Endothelial cell of umbilical vein (primary cell): ENCODE measurements around the gene CCDC9. TPM values are rescaled to one million over a fixed set of nuclear protein-coding genes. Genes with fewer than 3 reads are reported as not detected.

Experiments
- BruUV-seq: library from RNA; stranded (reverse); fragments of 400-500 nt; replicated peaks from 2 replicates; lab custom pipeline; 2021; lab: Mats Ljungman, UMichigan
- CTCF ChIA-PET: fragments of 300-600, 350-600 bp; sonication (Branson Sonifier 250); formaldehyde crosslinking; loops from one replicate; lab custom pipeline; 2021; ENCODE audit warnings: antibody characterized with exemption, inconsistent platforms; lab: Charles Lee
- POLR2A ChIA-PET: fragments of 300-600, 350-600 bp; sonication (Branson Sonifier 250); formaldehyde crosslinking; loops from one replicate; lab custom pipeline; 2021; ENCODE audit warnings: antibody characterized with exemption, inconsistent platforms; lab: Charles Lee
- DNase-seq: peaks from one replicate; pipeline ENCODE4 v3.0.0-alpha.2; 2011; ENCODE audit warnings: low read depth, low spot score
- FAIRE-seq: peaks from 2 replicates; lab custom pipeline; 2011; peaks lifted over from hg19 to GRCh38; lab: Jason Lieb, UNC
- H2AFZ ChIP-seq: 2 replicates; pipeline ENCODE4 v1.6.0; 2012; ENCODE audit warnings: low read depth, low read length, control low read depth, inconsistent platforms
- H3K27ac ChIP-seq: 2 replicates; pipeline ENCODE4 v1.5.1; 2011; ENCODE audit warnings: low read depth, mild to moderate bottlenecking, control low read depth, low read length, moderate library complexity; ENCODE audit not compliant: insufficient read depth
- H3K27me3 ChIP-seq, 2 experiments: 2 replicates each; pipeline versions ENCODE4 v1.6.0 to v1.6.1; 2011; ENCODE audit warnings: low read length in 2 of 2, mixed read lengths in 1 of 2; ENCODE audit not compliant: control insufficient read depth in 2 of 2, insufficient read depth in 2 of 2
- H3K36me3 ChIP-seq, 2 experiments: 2 replicates in 1 of 2; 3 replicates in 1 of 2; pipeline ENCODE4 v1.5.1; 2011; ENCODE audit warnings: low read length in 2 of 2, mild to moderate bottlenecking in 1 of 2, moderate library complexity in 1 of 2; ENCODE audit not compliant: control insufficient read depth in 2 of 2, insufficient read depth in 2 of 2; ENCODE audit errors: extremely low read depth in 1 of 2
- H3K4me1 ChIP-seq: 3 replicates; pipeline ENCODE4 v1.5.1; 2011; ENCODE audit warnings: mild to moderate bottlenecking, low read length; ENCODE audit not compliant: control insufficient read depth, insufficient read depth; ENCODE audit errors: extremely low read depth
- H3K4me2 ChIP-seq: 2 replicates; pipeline ENCODE4 v1.6.1; 2011; ENCODE audit warnings: low read length, control low read depth, mixed read lengths; ENCODE audit not compliant: insufficient read depth
- H3K4me3 ChIP-seq, 3 experiments: fragments of 200-600 bp in 1 of 3; sonication (generic), shearing (Covaris generic) in 1 of 3; replicated peaks in 1 of 3; 2 replicates each; pipeline ENCODE4 v1.5.1; 2011 to 2016; ENCODE audit warnings: control low read depth in 3 of 3, low read length in 3 of 3, mild to moderate bottlenecking in 2 of 3, inconsistent platforms in 1 of 3, low read depth in 1 of 3, moderate library complexity in 1 of 3; ENCODE audit not compliant: insufficient read depth in 1 of 3
- H3K79me2 ChIP-seq: 2 replicates; pipeline ENCODE4 v1.6.0; 2012; ENCODE audit warnings: low read length, inconsistent platforms; ENCODE audit not compliant: control insufficient read depth, insufficient read depth
- H3K9ac ChIP-seq: replicated peaks from 2 replicates; pipeline ENCODE3; 2011; ENCODE audit warnings: low read length, control low read depth; ENCODE audit not compliant: insufficient read depth; ENCODE audit errors: extremely low read depth
- H3K9me1 ChIP-seq: replicated peaks from 3 replicates; pipeline ENCODE4 v1.6.0; 2011; ENCODE audit warnings: mild to moderate bottlenecking, low read length; ENCODE audit not compliant: control insufficient read depth, insufficient read depth; ENCODE audit errors: extremely low read depth
- H3K9me3 ChIP-seq: replicated peaks from 2 replicates; pipeline ENCODE4 v1.5.1; 2012; ENCODE audit warnings: low read length, inconsistent platforms; ENCODE audit not compliant: control insufficient read depth, insufficient read depth
- H4K20me1 ChIP-seq: replicated peaks from 2 replicates; pipeline ENCODE3; 2011; ENCODE audit warnings: mild to moderate bottlenecking, low read length; ENCODE audit not compliant: control insufficient read depth, insufficient read depth; ENCODE audit errors: extremely low read depth
- EZH2 ChIP-seq: IDR thresholded peaks from 2 replicates; pipeline ENCODE4 v1.6.1; 2012; ENCODE audit warnings: borderline replicate concordance, low read depth, mild to moderate bottlenecking, moderate library complexity, low read length, inconsistent platforms; ENCODE audit not compliant: severe bottlenecking
- FOS ChIP-seq: IDR thresholded peaks from 2 replicates; pipeline ENCODE4 v1.6.1; 2011; ENCODE audit warnings: mild to moderate bottlenecking, low read length, moderate library complexity, borderline replicate concordance; ENCODE audit not compliant: insufficient read depth
- GATA2 ChIP-seq: IDR thresholded peaks from 2 replicates; pipeline ENCODE4 v1.7.0; 2011; ENCODE audit warnings: low read depth, mild to moderate bottlenecking, moderate library complexity, mixed read lengths, low read length; ENCODE audit not compliant: insufficient read length, insufficient read depth
- JUN ChIP-seq: IDR thresholded peaks from 2 replicates; pipeline ENCODE4 v1.6.1; 2011; ENCODE audit warnings: borderline replicate concordance, low read depth; ENCODE audit not compliant: insufficient read length, insufficient read depth
- MYC ChIP-seq: IDR thresholded peaks from one replicate; pipeline ENCODE4 v1.6.1; 2011; ENCODE audit warnings: mild to moderate bottlenecking, low read depth, low read length
- POLR2A ChIP-seq: IDR thresholded peaks from 2 replicates; pipeline ENCODE4 v1.6.1; 2012; ENCODE audit warnings: low read depth, mild to moderate bottlenecking, control low read depth, low read length
- POLR2AphosphoS5 ChIP-seq: IDR thresholded peaks from 2 replicates; pipeline ENCODE4 v1.6.1; 2012; ENCODE audit warnings: low read depth, mild to moderate bottlenecking, control low read depth, low read length, moderate library complexity; ENCODE audit not compliant: insufficient read depth
- dilution Hi-C: fragments of 300-500 bp; cut with MboI; formaldehyde crosslinking; loops from one replicate; pipeline ENCODE4 v1.15.0; 2019; ENCODE audit warnings: low sequenced_read_pairs; ENCODE audit not compliant: extremely low pct_ligation_motif_present
- intact Hi-C: fragments of 100-400 bp; cut with micrococcal nuclease; formaldehyde crosslinking; loops from one replicate; pipeline ENCODE4 v1.10.0; 2022
- polyA plus RNA-seq, 4 experiments: library from polyadenylated mRNA; depleted of rRNA in 3 of 4; stranded (reverse) in 3 of 4; unstranded in 1 of 4; fragments of >200 nt; gene quantifications; 2 replicates each; pipeline versions ENCODE4 v1.2.1 to v1.2.3, GENCODE V29; 2011 to 2012; ENCODE audit warnings: missing spikeins in 1 of 4
- total RNA-seq: library from RNA; stranded (reverse); gene quantifications from 2 replicates; pipeline ENCODE4 v1.2.3, GENCODE V29; 2021
- TF ChIP-seq, protein P1 (sequence below), 2 donors: IDR thresholded peaks; 1 replicate in 1 of 2; 2 replicates in 1 of 2; pipeline ENCODE4 v1.5.1; 2011; ENCODE audit warnings: low read length in 2 of 2, mild to moderate bottlenecking in 2 of 2, moderate library complexity in 2 of 2, control low read depth in 1 of 2, inconsistent platforms in 1 of 2, low read depth in 1 of 2; ENCODE audit not compliant: insufficient read depth in 1 of 2; ENCODE audit errors: extremely low read depth in 1 of 2
- TF ChIP-seq, protein P2 (sequence below): IDR thresholded peaks from 2 replicates; pipeline ENCODE4 v1.6.1; 2011; ENCODE audit not compliant: insufficient read depth, insufficient read length

The CCDC9 gene
- total and polyA plus RNA-seq, 2 donors (not counting 3 experiments of a cell fraction or from before 2014, with no cell fraction given), result 6.0 to 26.9 TPM

DNA sequence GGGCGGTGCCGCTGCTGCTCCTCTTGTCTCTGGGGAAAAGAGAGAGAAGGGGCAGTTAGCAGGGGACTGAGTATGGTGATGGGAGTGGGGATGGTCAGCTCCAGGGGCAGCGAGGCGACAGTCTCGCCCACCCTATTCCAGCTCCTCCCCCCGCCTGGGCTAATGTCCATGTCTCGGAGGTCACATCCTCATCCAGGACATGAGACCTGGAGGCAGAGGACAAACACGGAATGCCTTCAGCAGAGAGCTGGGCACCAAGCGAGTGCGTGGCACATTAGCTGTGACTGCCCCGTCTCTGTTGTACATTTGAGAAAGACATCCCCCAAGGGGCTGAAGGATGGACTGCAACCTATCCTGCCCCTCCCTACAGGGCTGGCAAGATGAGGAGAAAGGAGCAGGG is 34.4 kb upstream of the CCDC9 start:
- dilution Hi-C loops (no loop called here), intact Hi-C loops (no loop called here)
- no peaks in the 10 kb centered on the region for H3K9me1 ChIP-seq
- H3K27ac ChIP-seq, result no peak overlapping the region
- H3K36me3 ChIP-seq, result peaks cover 0 to 21% of the 10 kb centered on the region in 2 experiments
- H2AFZ ChIP-seq, result no peak overlapping the region
- no peaks in the 10 kb centered on the region for H4K20me1 ChIP-seq
- peaks cover 10% of the 10 kb centered on the region for H3K4me1 ChIP-seq
- H3K27me3 ChIP-seq, result no peaks in the 10 kb centered on the region
- H3K9me3 ChIP-seq, result no peaks in the 10 kb centered on the region
- DNase-seq (no peak), FAIRE-seq (no peak)
- H3K79me2 ChIP-seq, result no peaks in the 10 kb centered on the region
- H3K4me3 ChIP-seq, result no peak overlapping the region
- ChIA-PET CTCF (interaction anchor here (0.8 to 5.3 kb wide), 2 partner anchors 12 to 23 kb away, joined by 3 to 74 read pairs; no protein-coding TSS in a partner anchor), POLR2A (no interaction called here)
- no peak overlapping the region for H3K9ac ChIP-seq
- no TSS peak for BruUV-seq
- no peak overlapping the region for H3K4me2 ChIP-seq
- TF ChIP-seq EZH2 (no peak), POLR2A (no peak), FOS (no peak), POLR2AphosphoS5 (no peak), GATA2 (no peak), MYC (no peak), JUN (no peak)
- TF ChIP-seq, protein P1, sequence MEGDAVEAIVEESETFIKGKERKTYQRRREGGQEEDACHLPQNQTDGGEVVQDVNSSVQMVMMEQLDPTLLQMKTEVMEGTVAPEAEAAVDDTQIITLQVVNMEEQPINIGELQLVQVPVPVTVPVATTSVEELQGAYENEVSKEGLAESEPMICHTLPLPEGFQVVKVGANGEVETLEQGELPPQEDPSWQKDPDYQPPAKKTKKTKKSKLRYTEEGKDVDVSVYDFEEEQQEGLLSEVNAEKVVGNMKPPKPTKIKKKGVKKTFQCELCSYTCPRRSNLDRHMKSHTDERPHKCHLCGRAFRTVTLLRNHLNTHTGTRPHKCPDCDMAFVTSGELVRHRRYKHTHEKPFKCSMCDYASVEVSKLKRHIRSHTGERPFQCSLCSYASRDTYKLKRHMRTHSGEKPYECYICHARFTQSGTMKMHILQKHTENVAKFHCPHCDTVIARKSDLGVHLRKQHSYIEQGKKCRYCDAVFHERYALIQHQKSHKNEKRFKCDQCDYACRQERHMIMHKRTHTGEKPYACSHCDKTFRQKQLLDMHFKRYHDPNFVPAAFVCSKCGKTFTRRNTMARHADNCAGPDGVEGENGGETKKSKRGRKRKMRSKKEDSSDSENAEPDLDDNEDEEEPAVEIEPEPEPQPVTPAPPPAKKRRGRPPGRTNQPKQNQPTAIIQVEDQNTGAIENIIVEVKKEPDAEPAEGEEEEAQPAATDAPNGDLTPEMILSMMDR (IDR thresholded peaks at IDR 0.05; ENCODE audit: extremely low read depth in 1 of 2, insufficient read depth in 1 of 2, low read depth in 1 of 2, low read length in 2 of 2), result no peak
- TF ChIP-seq, protein P2, sequence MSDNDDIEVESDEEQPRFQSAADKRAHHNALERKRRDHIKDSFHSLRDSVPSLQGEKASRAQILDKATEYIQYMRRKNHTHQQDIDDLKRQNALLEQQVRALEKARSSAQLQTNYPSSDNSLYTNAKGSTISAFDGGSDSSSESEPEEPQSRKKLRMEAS, result no peak
